ENCODE data around the gene KIF26B. TPM values are rescaled to one million over a fixed set of nuclear protein-coding genes. Genes with fewer than 3 reads are reported as not detected.

KIF26B gene
- total RNA-seq, 3 donors from 2014 or later = 0.14 to 3.2 (median 0.39) TPM

DNA sequence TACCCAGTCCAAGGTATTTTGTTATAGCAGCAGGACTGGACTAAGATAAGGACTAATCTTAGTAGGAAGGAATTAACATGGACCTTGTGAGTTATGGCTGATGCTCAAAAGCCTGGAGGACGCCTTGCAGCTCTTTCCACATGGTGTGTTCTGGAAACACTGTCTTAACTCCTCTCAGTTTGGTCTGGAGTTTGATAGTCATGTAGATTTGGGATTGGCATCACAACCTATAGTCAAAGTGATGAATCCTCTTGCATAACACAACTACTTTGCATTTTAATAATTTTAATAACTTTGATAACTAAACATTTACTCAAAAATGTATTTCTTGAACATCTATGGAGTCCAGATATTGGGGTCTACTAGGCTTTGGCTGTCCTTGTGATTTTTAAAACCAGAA is 293.7 kb downstream of the KIF26B start:
- TF ChIP-seq, protein P1, sequence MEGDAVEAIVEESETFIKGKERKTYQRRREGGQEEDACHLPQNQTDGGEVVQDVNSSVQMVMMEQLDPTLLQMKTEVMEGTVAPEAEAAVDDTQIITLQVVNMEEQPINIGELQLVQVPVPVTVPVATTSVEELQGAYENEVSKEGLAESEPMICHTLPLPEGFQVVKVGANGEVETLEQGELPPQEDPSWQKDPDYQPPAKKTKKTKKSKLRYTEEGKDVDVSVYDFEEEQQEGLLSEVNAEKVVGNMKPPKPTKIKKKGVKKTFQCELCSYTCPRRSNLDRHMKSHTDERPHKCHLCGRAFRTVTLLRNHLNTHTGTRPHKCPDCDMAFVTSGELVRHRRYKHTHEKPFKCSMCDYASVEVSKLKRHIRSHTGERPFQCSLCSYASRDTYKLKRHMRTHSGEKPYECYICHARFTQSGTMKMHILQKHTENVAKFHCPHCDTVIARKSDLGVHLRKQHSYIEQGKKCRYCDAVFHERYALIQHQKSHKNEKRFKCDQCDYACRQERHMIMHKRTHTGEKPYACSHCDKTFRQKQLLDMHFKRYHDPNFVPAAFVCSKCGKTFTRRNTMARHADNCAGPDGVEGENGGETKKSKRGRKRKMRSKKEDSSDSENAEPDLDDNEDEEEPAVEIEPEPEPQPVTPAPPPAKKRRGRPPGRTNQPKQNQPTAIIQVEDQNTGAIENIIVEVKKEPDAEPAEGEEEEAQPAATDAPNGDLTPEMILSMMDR (IDR thresholded peaks at IDR 0.05) = no peak
- intact Hi-C loops (cut with DNase I, micrococcal nuclease) = no loop called here
- no peaks in the 10 kb centered on the region for H3K9me3 ChIP-seq
- H3K4me3 ChIP-seq = no peak overlapping the region
- no peaks in the 10 kb centered on the region for H3K36me3 ChIP-seq (ENCODE audit: low read depth)
- DNase-seq (no peak), ATAC-seq (no peak)
- H3K4me1 ChIP-seq (ENCODE audit: low read depth) = no peaks in the 10 kb centered on the region

DNA sequence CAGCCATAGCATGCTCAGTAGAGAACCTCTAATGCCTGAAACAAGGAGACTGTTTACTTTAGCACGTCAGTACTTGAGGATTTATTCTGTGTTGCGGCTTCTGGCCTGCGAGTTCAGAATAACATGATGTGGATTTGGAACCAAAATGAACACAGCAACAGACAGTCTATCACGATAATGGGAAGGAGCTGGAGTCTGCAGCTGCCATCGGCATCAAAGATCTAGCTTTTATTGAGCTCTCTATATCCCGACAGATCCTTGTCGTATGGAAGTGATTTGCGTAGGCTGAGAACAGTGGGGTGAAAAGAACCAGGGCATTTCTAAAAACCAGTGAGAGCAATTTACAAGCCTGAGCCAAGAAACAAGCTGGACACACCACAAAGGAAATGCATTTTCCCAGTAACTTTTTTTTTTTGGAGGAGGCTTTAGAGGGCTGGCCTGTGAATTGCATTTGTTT is 294.2 kb downstream of the KIF26B start:
- DNase-seq = no peak
- intact Hi-C loops (cut with DNase I, micrococcal nuclease) = no loop called here
- ATAC-seq = no peak

DNA sequence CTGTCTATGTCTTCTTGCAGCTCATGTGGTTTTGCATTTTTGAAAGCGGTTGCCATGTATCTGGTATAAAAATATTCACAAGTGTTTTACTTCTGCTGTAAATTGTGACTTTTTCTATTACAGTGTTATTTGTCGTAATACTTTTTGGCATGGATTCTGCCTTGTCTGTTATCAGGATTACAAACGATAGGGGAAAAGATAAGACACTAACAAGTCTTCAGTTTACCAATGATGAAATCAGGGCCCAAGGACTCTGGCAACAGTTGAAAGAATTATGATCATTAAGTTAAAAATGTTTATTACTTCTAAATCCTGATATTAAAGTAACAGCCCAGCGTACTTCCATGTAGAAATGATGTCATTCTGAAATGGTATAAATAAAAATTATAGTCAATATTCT is 298.8 kb downstream of the KIF26B start:
- DNase-seq (no peak), ATAC-seq (no peak)
- TF ChIP-seq, protein P1 (IDR thresholded peaks at IDR 0.05) = no peak
- intact Hi-C loops (cut with DNase I, micrococcal nuclease) = no loop called here
- H3K4me3 ChIP-seq = no peak overlapping the region
- no peaks in the 10 kb centered on the region for H3K36me3 ChIP-seq (ENCODE audit: low read depth)
- no peaks in the 10 kb centered on the region for H3K9me3 ChIP-seq
- H3K4me1 ChIP-seq (ENCODE audit: low read depth) = no peaks in the 10 kb centered on the region

More for the DNA sequence above, 294.2 kb downstream of the KIF26B start:
- Histone ChIP-seq H3K4me3 (no peak overlapping the region), H3K36me3 (ENCODE audit: low read depth) (no peaks in the 10 kb centered on the region), H3K9me3 (no peaks in the 10 kb centered on the region), H3K4me1 (ENCODE audit: low read depth) (no peaks in the 10 kb centered on the region)
- TF ChIP-seq, protein P1 (IDR thresholded peaks at IDR 0.05) = no peak

DNA sequence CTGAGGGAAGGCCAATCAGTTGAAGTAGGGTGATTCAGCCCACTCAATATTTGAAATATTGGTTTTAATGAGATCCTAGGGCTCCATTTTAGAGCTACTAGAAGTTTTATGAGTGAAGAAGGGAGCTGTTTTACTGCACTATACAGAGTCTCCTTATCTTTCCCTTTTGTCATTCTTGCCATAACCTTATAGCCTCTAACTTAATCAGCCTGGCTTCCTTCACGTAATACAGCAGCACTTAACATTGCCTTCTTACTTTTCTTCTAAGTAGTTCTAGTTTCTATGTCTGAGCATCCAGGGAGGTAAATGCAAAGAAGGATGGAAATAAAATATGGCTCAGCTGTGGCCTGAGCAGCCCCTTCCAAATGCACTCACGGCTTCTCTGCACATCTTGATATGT is 299.3 kb downstream of the KIF26B start:
- Histone ChIP-seq H3K9me3 (no peaks in the 10 kb centered on the region), H3K36me3 (ENCODE audit: low read depth) (no peaks in the 10 kb centered on the region), H3K4me1 (ENCODE audit: low read depth) (no peaks in the 10 kb centered on the region), H3K4me3 (no peak overlapping the region)
- ATAC-seq (no peak), DNase-seq (no peak)
- intact Hi-C loops (cut with DNase I, micrococcal nuclease) = no loop called here
- TF ChIP-seq, protein P1 (IDR thresholded peaks at IDR 0.05) = no peak

DNA sequence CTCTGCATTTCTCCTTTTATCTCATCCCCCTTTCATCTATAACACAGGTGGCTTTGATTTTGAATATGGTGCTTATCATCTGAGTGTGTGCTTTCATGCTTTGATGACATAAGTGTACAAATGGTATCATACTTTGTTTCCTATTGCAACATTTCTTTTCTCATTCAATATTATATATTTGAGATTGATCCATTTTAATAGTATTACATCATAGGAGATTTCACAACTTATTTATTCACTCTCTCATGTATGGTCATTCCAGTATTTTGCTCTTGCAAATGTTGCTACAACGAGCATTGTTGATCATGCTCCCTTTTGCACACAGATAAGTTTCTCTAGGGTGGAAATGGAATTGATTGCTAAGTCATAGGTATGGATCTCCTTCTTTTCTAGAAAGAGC is 302.8 kb downstream of the KIF26B start:
- H3K9me3 ChIP-seq = no peaks in the 10 kb centered on the region
- no peaks in the 10 kb centered on the region for H3K36me3 ChIP-seq (ENCODE audit: low read depth)
- ATAC-seq = no peak
- H3K4me1 ChIP-seq (ENCODE audit: low read depth) = no peaks in the 10 kb centered on the region
- DNase-seq = no peak
- TF ChIP-seq, protein P1 (IDR thresholded peaks at IDR 0.05) = no peak
- intact Hi-C loops (cut with DNase I, micrococcal nuclease) = no loop called here
- no peak overlapping the region for H3K4me3 ChIP-seq

DNA sequence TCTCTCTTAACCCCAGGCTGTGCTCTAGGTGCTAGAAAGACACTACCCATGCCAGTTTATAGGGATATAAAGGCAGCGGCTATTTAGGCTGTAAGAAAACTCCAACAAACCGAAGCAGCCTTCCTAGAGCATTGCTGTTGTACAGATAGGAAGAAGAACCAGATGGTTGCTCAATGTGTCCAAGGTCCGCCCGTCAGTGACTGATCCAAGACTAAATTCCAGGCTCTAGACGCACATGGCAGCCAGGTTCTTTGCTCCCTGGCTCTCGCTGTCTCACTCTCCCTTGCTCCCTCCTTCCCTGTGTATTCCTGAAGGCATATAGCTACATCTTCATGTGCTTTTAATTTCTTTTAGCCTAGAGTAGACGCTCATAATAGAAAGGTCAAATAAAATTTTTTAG is 303.4 kb downstream of the KIF26B start:
- ATAC-seq (no peak), DNase-seq (no peak)

More for the DNA sequence above, 303.4 kb downstream of the KIF26B start:
- Histone ChIP-seq H3K4me1 (ENCODE audit: low read depth) (no peaks in the 10 kb centered on the region), H3K36me3 (ENCODE audit: low read depth) (no peaks in the 10 kb centered on the region), H3K9me3 (no peaks in the 10 kb centered on the region), H3K4me3 (no peak overlapping the region)
- intact Hi-C loops (cut with DNase I, micrococcal nuclease) = no loop called here
- TF ChIP-seq, protein P1 (IDR thresholded peaks at IDR 0.05) = no peak
